Urinary bladder (tissue), 4 donors: ENCODE measurements around the gene ERC2. TPM values are rescaled to one million over a fixed set of nuclear protein-coding genes. Genes with fewer than 3 reads are reported as not detected.

Experiments used
- DNase-seq: peaks from one replicate; pipeline ENCODE4 v3.0.0-alpha.2; 2015; ENCODE audit errors: extremely low spot score
- H3K27ac ChIP-seq: one replicate; pipeline ENCODE4 v1.5.1; 2013; ENCODE audit warnings: low read depth, mild to moderate bottlenecking, moderate library complexity
- H3K36me3 ChIP-seq: one replicate; pipeline ENCODE4 v1.6.1; 2013; ENCODE audit warnings: mild to moderate bottlenecking, moderate library complexity; ENCODE audit not compliant: insufficient read depth
- H3K4me1 ChIP-seq: one replicate; pipeline ENCODE4 v1.6.1; 2013; ENCODE audit warnings: mild to moderate bottlenecking, moderate library complexity; ENCODE audit not compliant: insufficient read depth
- H3K4me3 ChIP-seq: one replicate; pipeline ENCODE4 v1.5.1; 2013; ENCODE audit warnings: low read depth, low read length
- WGBS: extraction: QIAGEN DNeasy Blood & Tissue Kit; methylation state at CpG from one replicate; pipeline ENCODE4 v1.1.7; 2013; 5-methylcytosine and 5-hydroxymethylcytosine counted together
- polyA plus RNA-seq: library from polyadenylated mRNA; stranded (reverse); fragments of 200-250 nt; gene quantifications from one replicate; pipeline ENCODE4 v1.2.3, GENCODE V29; 2013
- total RNA-seq: library from RNA; depleted of rRNA; stranded (reverse); fragments of >200 nt; gene quantifications from one replicate; pipeline ENCODE4 v1.2.3, GENCODE V29; 2014
- donor health status: healthy with polysubstance abuse.
- donor health status: healthy.

ERC2 gene
- total and polyA plus RNA-seq, 2 donors, result 0.49 to 3.0 TPM

GRCh38 chr3:55676643-55677042, 791.6 kb downstream of the ERC2 start:
- 62% methylated on average over 3 of the region's 3 CpGs for WGBS
- H3K4me1 ChIP-seq, result no peaks in the 10 kb centered on the region
- H3K36me3 ChIP-seq, result no peaks in the 10 kb centered on the region
- no peak overlapping the region for H3K27ac ChIP-seq
- no peak overlapping the region for H3K4me3 ChIP-seq
- no peak for DNase-seq

- Histone ChIP-seq H3K27ac (no peak overlapping the region), H3K36me3 (no peaks in the 10 kb centered on the region), H3K4me1 (no peaks in the 10 kb centered on the region), H3K4me3 (no peak overlapping the region)
- 94% methylated on average over 3 of the region's 3 CpGs for WGBS
- no peak for DNase-seq
Measured at GRCh38 chr3:55675478-55675877, 792.8 kb downstream of the ERC2 start.

- H3K27ac ChIP-seq, result no peak overlapping the region
- H3K36me3 ChIP-seq, result no peaks in the 10 kb centered on the region
- H3K4me3 ChIP-seq, result no peak overlapping the region
- no peak for DNase-seq
- 56% methylated on average over 6 of the region's 6 CpGs for WGBS
- no peaks in the 10 kb centered on the region for H3K4me1 ChIP-seq
Measured at GRCh38 chr3:55673764-55674163, 794.5 kb downstream of the ERC2 start.

- Histone ChIP-seq H3K27ac (no peak overlapping the region), H3K36me3 (no peaks in the 10 kb centered on the region), H3K4me3 (no peak overlapping the region), H3K4me1 (no peaks in the 10 kb centered on the region)
- WGBS, result 82% methylated on average over 2 of the region's 2 CpGs
- no peak for DNase-seq
Measured at GRCh38 chr3:55669133-55669532, 799.1 kb downstream of the ERC2 start.

GRCh38 chr3:55668359-55668758, 799.9 kb downstream of the ERC2 start:
- 85% methylated on average over 4 of the region's 4 CpGs for WGBS
- DNase-seq, result no peak
- Histone ChIP-seq H3K4me3 (no peak overlapping the region), H3K36me3 (no peaks in the 10 kb centered on the region), H3K27ac (no peak overlapping the region), H3K4me1 (no peaks in the 10 kb centered on the region)

GRCh38 chr3:55664387-55664786, 803.9 kb downstream of the ERC2 start:
- H3K4me3 ChIP-seq, result no peak overlapping the region
- no peak overlapping the region for H3K27ac ChIP-seq
- H3K36me3 ChIP-seq, result no peaks in the 10 kb centered on the region
- WGBS, result 79% methylated on average over 14 of the region's 14 CpGs
- no peak for DNase-seq
- no peaks in the 10 kb centered on the region for H3K4me1 ChIP-seq

- Histone ChIP-seq H3K36me3 (no peaks in the 10 kb centered on the region), H3K4me3 (no peak overlapping the region), H3K27ac (no peak overlapping the region), H3K4me1 (no peaks in the 10 kb centered on the region)
- WGBS, result 79% methylated on average over 2 of the region's 2 CpGs
- DNase-seq, result no peak
Measured at GRCh38 chr3:55662683-55663082, 805.6 kb downstream of the ERC2 start.

- no peak overlapping the region for H3K27ac ChIP-seq
- H3K4me1 ChIP-seq, result no peaks in the 10 kb centered on the region
- WGBS, result 64% methylated on average over 4 of the region's 4 CpGs
- H3K36me3 ChIP-seq, result no peaks in the 10 kb centered on the region
- H3K4me3 ChIP-seq, result no peak overlapping the region
- DNase-seq, result no peak
Measured at GRCh38 chr3:55661571-55661970, 806.7 kb downstream of the ERC2 start.

GRCh38 chr3:55661141-55661540, 807.1 kb downstream of the ERC2 start:
- Histone ChIP-seq H3K27ac (no peak overlapping the region), H3K36me3 (no peaks in the 10 kb centered on the region), H3K4me3 (no peak overlapping the region), H3K4me1 (no peaks in the 10 kb centered on the region)
- DNase-seq, result no peak
- WGBS, result 55% methylated on average over 4 of the region's 4 CpGs

GRCh38 chr3:55660642-55661041, 807.6 kb downstream of the ERC2 start:
- DNase-seq, result no peak
- Histone ChIP-seq H3K4me1 (no peaks in the 10 kb centered on the region), H3K27ac (no peak overlapping the region), H3K4me3 (no peak overlapping the region), H3K36me3 (no peaks in the 10 kb centered on the region)
- WGBS, result 90% methylated on average over 2 of the region's 2 CpGs

GRCh38 chr3:55659701-55660100, 808.6 kb downstream of the ERC2 start:
- 94% methylated on average over 5 of the region's 5 CpGs for WGBS
- no peak for DNase-seq
- no peak overlapping the region for H3K4me3 ChIP-seq
- no peak overlapping the region for H3K27ac ChIP-seq
- no peaks in the 10 kb centered on the region for H3K4me1 ChIP-seq
- no peaks in the 10 kb centered on the region for H3K36me3 ChIP-seq

- 82% methylated on average over 8 of the region's 8 CpGs for WGBS
- no peak overlapping the region for H3K4me3 ChIP-seq
- no peak overlapping the region for H3K27ac ChIP-seq
- H3K4me1 ChIP-seq, result no peaks in the 10 kb centered on the region
- no peaks in the 10 kb centered on the region for H3K36me3 ChIP-seq
- DNase-seq, result no peak
Measured at GRCh38 chr3:55658690-55659562, 809.3 kb downstream of the ERC2 start.

GRCh38 chr3:55658270-55658669, 810.0 kb downstream of the ERC2 start:
- Histone ChIP-seq H3K27ac (no peak overlapping the region), H3K36me3 (no peaks in the 10 kb centered on the region), H3K4me1 (no peaks in the 10 kb centered on the region), H3K4me3 (no peak overlapping the region)
- DNase-seq, result no peak
- 98% methylated on average over 1 of the region's 1 CpG for WGBS

- Histone ChIP-seq H3K4me3 (no peak overlapping the region), H3K36me3 (no peaks in the 10 kb centered on the region), H3K4me1 (no peaks in the 10 kb centered on the region), H3K27ac (no peak overlapping the region)
- WGBS, result 98% methylated on average over 1 of the region's 1 CpG
- no peak for DNase-seq
Measured at GRCh38 chr3:55655544-55655943, 812.7 kb downstream of the ERC2 start.
